HG02981 (cell line): ENCODE measurements around the gene CDH15.
"Not testable (repeated sequence)": the region's sequence is repeated elsewhere in the genome, so short reads cannot be mapped to it uniquely, and the experiment has no call there.

Experiments used
- ATAC-seq: cut with Tn5 transposase; IDR thresholded peaks from one replicate; pipeline ENCODE4 v1.9.1; 2021; ENCODE audit warnings: mild to moderate bottlenecking, moderate library complexity; ENCODE audit not compliant: unreplicated experiment

Gene CDH15

DNA sequence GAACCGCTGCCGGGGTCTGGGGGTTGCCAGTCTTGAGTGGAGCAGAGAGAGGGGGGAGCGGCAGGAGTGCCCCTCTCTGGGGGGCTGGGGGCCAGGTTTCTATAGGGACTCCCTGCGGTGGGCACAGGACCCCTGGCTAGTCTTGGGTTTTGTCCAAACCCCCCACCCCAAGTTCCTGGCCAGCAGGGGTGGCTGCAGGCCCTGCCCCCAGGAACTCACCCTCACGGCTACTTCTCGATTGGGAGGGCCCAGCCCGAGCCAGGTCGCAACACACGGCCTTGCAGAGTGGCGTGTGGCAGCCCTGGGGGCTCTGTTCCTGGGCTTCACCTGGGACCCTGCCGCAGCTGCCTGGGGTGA, 601 bp downstream of the CDH15 start:
- no peak for ATAC-seq

DNA sequence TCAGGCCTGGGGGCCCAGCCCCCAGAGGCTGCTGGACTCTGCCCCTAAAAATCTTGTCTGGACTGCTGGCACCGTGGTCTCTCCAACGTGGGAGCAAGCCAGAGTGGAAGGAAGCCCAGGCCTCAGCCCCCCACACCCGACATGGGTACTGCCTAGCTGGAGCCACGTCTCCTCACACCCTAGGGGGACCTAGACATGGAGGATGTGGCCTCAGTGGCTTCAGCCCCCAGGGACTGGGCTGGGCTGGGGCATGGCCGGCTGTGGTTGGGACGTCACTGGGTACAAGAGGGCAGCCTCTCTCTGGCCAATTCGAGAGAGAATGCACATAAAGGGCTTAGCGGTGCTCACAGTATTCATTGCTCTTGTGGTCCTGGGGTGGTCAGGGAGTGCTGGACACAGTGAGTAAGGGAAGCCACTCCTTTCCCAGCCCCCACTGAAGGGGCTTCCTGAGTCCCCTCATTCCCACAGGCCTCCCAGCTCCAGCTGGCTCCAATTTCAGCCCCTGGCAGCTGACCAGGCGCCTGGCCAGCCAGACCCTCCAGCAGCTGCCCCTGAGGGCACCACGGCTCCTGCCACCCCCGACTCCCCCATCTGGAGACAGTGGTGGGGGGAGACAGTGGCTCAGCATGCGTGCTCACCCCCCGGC, 1.1 kb downstream of the CDH15 start:
- ATAC-seq = no peak

DNA sequence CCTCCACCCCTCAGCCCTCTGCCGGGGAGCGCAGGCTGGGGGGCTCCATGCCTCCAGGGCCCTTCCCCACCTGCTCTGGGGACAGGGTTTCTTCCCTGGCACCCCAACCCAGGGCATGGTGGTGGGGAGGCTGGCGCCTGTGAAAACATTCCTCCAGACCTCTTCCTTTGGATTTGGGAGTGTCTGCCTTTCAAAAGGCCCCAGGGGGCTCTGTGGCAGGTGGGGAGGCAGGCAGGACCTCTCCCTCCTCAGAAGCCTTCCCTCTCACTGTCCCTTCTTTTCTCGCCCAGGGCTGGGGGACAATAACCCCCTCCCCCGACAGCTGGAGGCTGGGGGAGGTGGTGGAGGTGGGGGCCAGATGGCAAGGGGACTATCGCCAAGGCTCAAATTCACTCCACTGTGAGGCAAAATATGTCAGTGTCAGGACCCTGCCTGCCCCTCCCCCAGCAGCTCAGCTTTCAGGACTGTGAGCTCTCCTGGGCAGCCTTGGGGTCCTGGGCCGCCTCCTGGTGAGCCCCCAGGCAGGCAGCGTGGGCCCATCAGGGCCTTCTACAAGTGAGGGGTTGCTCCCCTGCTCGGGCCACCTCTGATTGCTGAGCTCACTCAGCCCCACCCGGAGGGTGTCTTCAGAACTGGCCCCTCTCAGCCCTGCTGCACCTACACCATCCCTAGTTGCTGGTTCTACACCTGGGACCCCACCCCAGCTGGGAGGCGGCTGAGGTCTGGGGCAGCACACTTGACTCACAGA, 1.8 kb downstream of the CDH15 start:
- no peak for ATAC-seq

DNA sequence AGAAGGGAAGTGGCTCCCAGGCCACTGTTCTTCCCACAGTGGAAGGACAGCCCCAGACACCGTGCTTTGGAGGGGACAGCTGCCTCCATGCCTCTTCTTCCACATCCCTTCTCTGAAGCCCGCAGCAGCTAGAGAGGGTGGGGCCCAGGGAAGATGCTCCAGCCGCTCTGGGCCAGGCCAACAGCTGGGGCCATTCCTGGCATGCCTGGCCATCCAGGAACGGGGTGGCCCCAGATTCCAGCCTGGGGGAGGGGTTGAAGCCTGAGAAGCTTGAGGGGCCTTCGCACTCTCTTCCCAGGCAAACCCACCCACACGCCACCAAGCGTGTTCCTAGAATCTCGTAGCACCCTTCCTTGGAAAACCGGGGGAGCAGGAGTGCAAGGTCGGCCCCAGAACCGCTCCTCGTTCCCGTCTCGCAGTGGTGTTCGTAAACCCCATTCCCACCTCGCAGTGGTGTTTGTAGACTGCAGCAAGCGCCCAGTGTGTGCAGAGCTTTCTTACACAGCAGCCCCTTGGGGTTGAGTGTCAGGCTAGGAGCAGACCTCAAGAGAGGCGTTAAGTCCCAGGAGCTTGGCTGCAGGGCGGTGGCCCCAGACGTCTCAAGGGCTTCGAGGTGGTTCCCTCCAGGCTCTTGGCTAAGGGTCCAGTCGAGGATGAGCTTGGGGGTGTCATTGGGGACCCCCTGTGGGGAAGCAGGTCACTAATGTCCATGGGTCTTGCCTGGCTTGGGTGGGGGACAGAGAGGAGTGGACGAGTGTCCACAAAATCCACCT, 2.7 kb downstream of the CDH15 start:
- no peak for ATAC-seq

DNA sequence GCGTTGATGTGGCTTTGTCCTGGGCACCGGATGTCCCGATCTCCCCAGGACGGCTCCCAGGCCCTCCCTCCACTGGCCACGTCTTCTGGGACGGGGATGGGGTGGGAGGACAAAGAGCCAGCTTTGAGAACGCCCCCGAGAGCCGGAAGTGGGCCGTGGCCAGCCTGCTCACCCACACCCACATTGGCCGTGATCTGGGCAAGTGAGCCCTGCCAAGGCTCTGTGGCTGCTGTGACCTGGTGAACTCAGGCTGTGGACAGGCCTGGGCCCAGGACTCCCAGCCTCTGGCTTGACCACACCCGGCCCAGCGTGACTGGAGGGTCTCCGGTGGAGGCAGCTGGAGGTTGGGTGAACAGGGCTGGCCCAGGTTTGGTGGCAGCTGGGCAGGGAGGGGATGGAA, 3.3 kb downstream of the CDH15 start:
- no peak for ATAC-seq

DNA sequence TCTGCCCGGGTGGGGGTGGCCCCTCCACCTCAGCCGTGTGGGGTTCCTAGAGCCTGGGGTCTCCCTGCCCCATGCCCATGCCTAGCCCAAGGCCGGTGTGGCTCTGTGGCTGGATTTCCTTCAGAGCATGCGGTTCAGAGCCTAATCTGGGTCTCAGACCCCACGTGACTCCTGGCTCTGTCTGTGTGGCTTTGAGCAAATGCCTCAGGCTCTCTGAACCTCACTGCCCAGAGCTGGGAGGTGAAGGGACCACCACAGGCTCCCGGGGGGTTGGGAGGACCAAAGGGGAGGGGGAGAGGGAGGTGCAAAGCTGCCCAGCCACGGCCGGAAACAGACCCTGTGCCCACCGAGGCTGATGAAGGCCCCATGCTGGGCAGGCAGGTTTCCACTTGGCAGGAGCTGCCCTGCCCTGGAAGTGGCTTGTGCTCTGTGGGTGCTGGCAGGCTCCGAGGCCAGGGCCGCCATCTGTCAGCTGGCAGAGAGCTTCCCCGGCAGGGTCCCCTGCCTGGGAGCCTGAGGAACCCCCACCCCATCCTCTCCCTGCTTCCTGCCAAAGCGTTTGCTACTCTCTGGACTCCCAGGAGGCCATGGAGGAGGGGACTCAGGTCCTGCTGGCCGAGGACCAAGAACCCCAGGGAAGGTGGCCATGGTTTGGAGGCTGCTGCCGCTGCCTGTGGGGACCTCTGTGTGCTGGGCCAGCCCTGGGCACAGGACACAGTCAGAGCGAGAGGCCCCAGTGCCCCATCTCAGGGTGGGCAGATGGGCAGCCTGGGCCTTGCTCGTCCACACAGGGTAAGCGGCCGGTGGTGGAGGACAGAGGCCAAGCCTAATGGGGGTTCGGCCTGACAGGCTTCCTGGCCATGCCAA, 4.0 kb downstream of the CDH15 start:
- ATAC-seq = no peak

DNA sequence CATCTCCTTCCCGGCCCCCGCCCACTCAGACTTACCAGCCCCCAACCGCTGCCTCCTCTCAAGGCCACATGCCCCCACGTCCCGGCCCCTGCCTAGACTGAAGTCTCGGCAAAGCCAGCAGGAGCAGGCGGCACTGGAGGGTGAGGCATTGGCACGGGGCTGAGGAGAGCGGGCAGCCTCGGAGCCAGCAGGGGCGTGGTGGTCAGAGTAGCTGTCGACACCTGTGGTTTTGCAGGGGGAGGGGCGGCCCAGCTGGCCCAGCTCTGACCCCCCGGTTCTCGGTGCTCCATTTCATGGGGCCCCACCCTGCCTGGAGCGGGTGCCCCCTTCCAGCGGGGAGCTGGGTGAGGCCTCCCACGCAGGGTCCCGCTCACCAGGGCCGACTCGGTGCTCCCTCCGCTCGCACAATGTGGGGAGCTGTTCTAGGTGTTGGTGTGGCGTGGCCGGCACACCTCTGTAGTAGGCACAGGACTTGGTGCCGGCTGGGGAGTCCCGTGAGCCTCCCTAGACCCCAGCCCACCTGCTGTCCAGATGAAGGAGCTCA, 4.7 kb downstream of the CDH15 start:
- ATAC-seq = no peak

DNA sequence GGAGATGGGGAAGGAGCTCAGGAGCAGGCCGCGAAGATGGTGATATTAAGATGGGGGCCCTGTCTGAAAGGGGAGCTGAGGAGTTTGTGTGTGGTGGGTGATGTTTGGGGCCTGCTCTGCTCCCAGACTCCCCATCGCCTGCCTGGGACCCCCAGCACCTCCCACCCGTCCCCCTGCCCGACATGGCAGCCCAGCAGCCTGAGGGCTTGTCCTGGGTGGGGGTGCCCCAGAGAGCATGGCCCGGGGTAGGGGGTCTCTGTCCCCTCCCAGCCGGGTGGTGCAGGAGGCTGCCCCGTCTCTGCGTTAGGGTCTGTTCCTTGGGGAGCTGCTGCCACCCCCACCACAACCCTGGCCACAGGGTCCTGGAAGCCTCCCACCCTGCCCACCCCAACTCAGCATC, 5.2 kb downstream of the CDH15 start:
- no peak for ATAC-seq

DNA sequence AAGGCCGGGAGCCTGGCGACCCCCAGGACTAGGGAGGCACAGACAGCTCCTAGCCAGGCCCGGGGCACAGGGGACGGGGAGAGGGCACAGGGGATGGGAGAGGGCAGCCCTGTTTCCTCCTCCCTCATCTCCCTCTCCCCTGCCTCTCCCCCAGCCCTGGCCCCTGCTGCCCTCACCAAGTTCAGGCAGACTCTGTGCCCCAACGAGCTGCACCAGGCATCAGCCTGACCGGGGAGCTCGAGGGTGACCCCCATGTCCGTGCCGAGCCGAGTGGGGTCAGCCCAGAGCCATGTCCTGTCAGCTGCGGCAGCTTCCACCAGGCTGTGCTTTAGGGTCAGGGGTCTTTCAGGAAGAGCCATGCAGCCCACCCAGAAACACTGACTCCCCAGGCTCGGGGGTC, 6.0 kb downstream of the CDH15 start:
- ATAC-seq = no peak

DNA sequence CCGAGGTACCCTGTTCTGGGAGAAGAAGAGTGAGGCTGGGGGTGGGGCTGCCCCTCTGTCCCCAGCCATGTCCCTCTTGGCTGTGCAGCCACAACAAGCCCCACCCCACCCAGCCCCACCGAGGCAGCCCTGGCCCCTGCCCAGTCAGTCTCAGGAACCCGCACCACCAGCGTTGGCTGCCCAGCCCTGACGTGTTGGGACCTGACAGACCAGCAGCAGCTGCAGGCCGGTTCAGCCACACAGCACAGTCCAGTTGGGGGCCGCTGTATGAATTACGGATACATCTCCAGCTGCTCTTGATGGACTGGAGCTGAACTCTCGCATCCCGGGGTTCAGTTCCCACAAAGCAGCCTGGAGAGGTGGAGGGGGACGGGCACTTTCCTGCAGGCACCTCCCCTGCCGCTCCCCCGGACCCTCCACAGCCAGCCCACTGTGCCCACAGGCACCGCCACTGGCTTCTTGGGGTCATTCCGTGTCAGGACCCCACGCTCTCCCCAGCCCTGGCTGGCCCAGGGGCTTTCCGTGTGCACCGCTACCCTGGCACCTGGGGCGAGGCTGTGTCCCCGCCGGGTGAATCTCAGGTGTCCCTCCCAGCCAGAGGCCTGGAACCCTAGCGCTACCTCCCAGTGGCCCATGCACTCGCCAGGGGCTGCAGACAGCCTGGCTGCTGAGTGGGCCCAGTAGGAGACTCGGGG, 7.1 kb downstream of the CDH15 start:
- ATAC-seq = no peak

DNA sequence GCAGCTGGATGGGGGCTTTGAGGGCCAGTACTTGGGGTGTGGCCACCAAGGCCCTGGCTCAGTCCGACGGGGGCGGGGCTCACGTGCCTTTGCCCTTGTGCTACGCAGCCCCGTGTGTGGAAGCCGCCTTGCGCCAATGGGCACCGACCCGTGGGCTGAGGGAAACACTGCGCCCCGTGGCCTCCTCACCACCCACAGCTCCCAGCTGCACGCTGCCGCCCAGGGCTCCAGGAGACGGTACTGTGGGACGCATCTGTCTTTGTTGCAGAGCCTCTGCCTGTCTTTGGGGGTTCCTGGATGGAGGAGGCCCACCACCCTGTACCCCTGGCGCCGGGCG, 7.6 kb downstream of the CDH15 start:
- no peak for ATAC-seq

DNA sequence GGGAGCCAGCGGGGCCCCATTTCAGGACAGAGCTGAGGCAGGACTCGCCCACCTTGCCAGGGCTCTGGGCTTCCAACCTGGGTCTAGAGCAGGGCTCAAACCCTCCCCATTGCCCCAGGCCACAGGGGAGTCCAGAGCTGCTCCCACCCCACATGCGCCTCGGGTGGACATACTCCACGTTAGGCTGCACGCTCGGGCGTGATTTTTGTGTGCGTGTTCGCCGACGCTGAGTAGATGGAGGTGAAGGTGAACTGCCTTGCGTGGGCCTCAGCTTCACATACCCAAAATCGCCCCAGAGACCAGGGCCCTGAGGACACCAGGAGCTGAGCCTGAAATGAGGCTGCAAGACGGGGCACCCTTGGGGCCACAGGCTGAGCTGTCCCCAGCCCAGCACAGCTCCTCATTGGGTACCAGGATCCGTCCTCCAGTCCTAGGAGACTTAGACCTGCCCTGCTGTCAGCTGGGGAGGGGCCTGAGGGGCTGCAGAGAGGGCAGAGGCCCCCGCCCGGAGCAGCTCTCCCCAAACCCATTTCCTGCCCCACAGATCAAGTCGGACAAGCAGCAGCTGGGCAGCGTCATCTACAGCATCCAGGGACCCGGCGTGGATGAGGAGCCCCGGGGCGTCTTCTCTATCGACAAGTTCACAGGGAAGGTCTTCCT, 8.2 kb downstream of the CDH15 start:
- ATAC-seq = no peak

DNA sequence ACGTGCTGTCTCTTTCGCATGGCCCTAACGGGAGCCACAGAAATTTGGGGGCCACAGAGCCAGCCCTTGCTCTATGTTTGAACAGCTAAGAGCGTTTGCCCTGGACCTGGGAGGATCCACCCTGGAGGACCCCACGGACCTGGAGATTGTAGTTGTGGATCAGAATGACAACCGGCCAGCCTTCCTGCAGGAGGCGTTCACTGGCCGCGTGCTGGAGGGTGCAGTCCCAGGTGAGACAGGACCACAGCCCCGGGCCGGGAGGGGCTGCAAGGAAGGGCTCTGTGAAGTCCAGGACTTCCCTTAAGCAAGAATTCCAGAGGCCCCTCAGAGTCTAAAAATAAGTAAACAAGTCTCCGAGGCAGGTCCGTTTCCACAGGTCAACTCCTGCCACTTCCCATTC, 11.9 kb downstream of the CDH15 start:
- no peak for ATAC-seq

DNA sequence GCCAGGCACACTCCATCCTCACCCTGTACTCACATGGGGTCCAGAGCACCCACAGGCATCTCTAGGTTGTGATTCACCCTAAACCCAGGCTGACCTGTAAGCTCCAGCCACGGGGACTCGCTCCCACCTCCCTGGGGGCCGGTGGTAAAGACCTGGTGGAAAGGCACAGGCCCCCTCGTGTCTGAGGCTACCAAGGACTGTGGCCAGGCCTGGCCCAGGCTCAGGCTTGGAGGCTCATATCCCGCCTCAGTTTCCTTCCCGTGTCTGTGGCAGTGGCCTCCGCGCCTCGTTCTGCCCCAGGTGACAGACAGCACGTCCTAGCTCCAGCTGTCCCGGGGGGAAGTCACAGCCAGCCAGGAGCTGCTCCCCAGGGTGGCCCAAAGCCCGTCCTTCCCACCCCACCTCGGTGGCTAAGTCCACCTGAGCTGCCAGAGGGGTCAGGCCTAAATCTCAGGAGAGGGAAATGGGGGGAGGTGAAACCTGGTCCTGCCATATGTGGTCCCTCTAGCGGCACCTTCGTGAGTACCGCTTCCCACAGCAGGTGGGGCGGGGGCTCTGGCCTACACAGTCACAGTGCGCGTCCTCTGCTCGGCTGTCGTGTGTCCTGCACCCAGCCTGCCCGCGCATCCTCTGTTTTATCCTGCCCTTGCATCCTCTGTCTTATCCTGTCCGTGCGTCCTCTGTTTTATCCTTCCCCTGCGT, 12.6 kb downstream of the CDH15 start:
- no peak for ATAC-seq

DNA sequence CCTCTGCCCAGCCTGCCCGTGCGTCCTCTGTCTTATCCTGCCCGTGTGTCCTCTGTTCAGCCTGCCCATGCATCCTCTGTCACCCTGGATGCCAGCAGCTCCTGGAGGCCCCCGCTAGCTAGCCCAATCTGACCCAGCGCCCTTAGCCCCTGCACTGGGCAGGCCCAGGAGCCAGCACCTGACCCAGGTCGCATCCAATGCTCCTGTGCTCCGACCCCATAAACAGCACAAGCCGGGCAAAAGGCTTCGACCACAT, 13.1 kb downstream of the CDH15 start:
- ATAC-seq = no peak

DNA sequence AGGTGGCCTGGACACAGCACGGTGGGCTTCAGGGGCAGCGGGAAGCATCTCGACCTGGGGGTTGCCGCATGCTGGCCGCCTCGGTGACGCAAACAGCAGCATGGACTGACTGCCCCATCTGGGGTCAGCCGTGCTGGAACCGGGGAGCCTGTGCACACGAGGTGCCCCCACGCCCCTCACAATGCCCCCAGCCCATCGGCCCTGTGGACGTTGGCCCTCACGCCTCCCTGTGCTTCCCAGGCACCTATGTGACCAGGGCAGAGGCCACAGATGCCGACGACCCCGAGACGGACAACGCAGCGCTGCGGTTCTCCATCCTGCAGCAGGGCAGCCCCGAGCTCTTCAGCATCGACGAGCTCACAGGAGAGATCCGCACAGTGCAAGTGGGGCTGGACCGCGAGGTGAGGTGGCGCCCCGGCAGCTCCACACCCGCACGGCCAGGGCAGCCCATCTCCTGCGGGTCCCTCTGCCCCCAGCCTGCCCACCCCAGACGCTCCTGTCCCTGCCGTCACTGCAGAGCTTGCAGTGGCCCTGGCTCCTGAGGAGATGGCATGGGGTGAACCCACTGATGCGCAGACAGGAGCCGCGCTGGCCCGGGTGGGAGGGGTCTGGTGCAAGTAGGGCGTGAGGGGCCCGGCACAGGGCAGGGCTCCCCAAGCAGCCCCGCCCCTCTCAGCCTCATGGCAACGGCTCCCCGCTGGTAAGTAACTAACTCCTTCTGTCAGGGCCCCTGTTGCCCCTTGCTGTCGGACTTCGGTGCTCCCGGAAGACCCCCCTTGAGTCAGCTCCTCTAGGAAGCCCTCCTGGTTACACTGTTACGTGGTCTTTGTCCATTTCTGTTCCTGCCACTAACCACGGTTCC, 13.6 kb downstream of the CDH15 start:
- no peak for ATAC-seq

DNA sequence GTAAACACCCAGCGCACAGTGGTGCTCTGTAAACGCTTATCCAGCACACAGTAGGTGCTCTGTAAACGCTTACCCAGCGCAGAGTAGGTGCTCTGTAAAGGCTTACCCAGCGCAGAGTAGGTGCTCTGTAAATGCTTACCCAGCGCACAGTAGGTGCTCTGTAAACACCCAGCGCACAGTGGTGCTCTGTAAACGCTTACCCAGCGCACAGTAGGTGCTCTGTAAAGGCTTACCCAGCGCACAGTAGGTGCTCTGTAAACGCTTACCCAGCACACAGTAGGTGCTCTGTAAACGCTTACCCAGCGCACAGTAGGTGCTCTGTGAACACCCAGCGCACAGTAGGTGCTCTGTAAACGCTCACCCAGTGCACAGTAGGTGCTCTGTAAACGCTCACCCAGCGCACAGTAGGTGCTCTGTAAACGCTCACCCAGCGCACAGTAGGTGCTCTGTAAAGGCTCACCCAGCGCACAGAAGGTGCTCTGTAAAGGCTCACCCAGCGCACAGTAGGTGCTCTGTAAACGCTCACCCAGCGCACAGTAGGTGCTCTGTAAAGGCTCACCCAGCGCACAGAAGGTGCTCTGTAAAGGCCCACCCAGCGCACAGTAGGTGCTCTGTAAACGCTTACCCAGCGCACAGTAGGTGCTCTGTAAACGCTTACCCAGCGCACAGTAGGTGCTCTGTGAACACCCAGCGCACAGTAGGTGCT, 14.5 kb downstream of the CDH15 start:
- not testable (repeated sequence) for ATAC-seq

DNA sequence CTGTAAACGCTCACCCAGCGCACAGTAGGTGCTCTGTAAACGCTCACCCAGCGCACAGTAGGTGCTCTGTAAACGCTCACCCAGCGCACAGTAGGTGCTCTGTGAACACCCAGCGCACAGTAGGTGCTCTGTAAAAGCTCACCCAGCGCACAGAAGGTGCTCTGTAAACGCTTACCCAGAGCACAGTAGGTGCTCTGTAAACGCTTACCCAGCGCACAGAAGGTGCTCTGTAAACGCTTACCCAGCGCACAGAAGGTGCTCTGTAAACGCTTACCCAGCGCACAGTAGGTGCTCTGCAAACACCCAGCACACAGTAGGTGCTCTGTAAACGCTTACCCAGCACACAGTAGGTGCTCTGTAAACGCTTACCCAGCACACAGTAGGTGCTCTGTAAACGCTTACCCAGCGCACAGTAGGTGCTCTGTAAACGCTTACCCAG, 15.1 kb downstream of the CDH15 start:
- ATAC-seq = not testable (repeated sequence)
